Activated naive CD4-positive, alpha-beta T cell treated with anti-CD3 and anti-CD28 coated beads for 36 hours (primary cell): ENCODE measurements around the gene NEU4. TPM values are rescaled to one million over a fixed set of nuclear protein-coding genes. Genes with fewer than 3 reads are reported as not detected.

ENCODE experiments used
- CTCF ChIA-PET: fragments of 350-600 bp; sonication (Branson Sonifier 250); formaldehyde crosslinking; loops from one replicate; lab custom pipeline; 2021; ENCODE audit warnings: antibody characterized with exemption; lab: Charles Lee
- DNase-seq: peaks from one replicate; pipeline ENCODE4 v3.0.0-alpha.2; 2020
- H3K27ac Mint-ChIP-seq: one replicate; pipeline ENCODE4 v1.8.0; 2021; ENCODE audit warnings: mild to moderate bottlenecking, mixed read lengths
- H3K27me3 Mint-ChIP-seq: one replicate; pipeline ENCODE4 v1.8.0; 2021; ENCODE audit warnings: low read depth, mixed read lengths
- H3K36me3 Mint-ChIP-seq: one replicate; pipeline ENCODE4 v1.8.0; 2021; ENCODE audit warnings: low read depth, mixed read lengths
- H3K4me1 Mint-ChIP-seq: one replicate; pipeline ENCODE4 v1.8.0; 2021; ENCODE audit warnings: low read depth, mixed read lengths
- H3K4me3 Mint-ChIP-seq: one replicate; pipeline ENCODE4 v1.8.0; 2021; ENCODE audit warnings: mild to moderate bottlenecking, moderate library complexity, mixed read lengths
- H3K9me3 Mint-ChIP-seq: one replicate; pipeline ENCODE4 v1.8.0; 2021; ENCODE audit warnings: mixed read lengths
- intact Hi-C: fragments of 100-400 bp; cut with micrococcal nuclease; formaldehyde crosslinking; loops from one replicate; pipeline ENCODE4 v1.15.1; 2023
- total RNA-seq, 2 experiments: library from RNA; stranded (reverse); gene quantifications; one replicate each; pipeline ENCODE4 v1.2.3, GENCODE V29; 2021

The NEU4 gene
- total RNA-seq, 2 experiments from 2014 or later, result not detected

- intact Hi-C loops, result no loop called here
- H3K9me3 Mint-ChIP-seq, result no peaks in the 10 kb centered on the region
Measured at GRCh38 chr2:241770185-241770935, 38.6 kb upstream of the NEU4 start.

GRCh38 chr2:241770936-241771285 lies 38.1 kb upstream of the NEU4 start:
- Mint-ChIP-seq H3K4me1 (peaks cover 13% of the 10 kb centered on the region), H3K36me3 (no peaks in the 10 kb centered on the region), H3K27me3 (no peaks in the 10 kb centered on the region), H3K4me3 (no peak overlapping the region), H3K27ac (no peak overlapping the region), H3K9me3 (no peaks in the 10 kb centered on the region)
- CTCF ChIA-PET, result interaction anchor here (3.0 kb wide), 1 partner anchor 108 kb away, joined by 12 read pairs; no protein-coding TSS in a partner anchor
- intact Hi-C loops, result no loop called here
- no peak for DNase-seq

More at GRCh38 chr2:241770185-241770935, 38.6 kb upstream of the NEU4 start:
- peaks cover 13% of the 10 kb centered on the region for H3K4me1 Mint-ChIP-seq
- H3K4me3 Mint-ChIP-seq, result no peak overlapping the region
- no peaks in the 10 kb centered on the region for H3K36me3 Mint-ChIP-seq
- CTCF ChIA-PET, result interaction anchor here (3.0 kb wide), 1 partner anchor 109 kb away, joined by 12 read pairs; no protein-coding TSS in a partner anchor
- H3K27me3 Mint-ChIP-seq, result no peaks in the 10 kb centered on the region
- H3K27ac Mint-ChIP-seq, result no peak overlapping the region
- DNase-seq, result no peak

- intact Hi-C loops, result no loop called here
- Mint-ChIP-seq H3K27ac (peak overlapping the region; percentile 47), H3K27me3 (no peaks in the 10 kb centered on the region), H3K36me3 (no peaks in the 10 kb centered on the region), H3K4me1 (peaks cover 13% of the 10 kb centered on the region), H3K9me3 (no peaks in the 10 kb centered on the region), H3K4me3 (no peak overlapping the region)
- no peak for DNase-seq
- CTCF ChIA-PET, result interaction anchor here (3.0 kb wide), 1 partner anchor 108 kb away, joined by 12 read pairs; no protein-coding TSS in a partner anchor
Measured at GRCh38 chr2:241771286-241772062, 37.5 kb upstream of the NEU4 start.

DNA sequence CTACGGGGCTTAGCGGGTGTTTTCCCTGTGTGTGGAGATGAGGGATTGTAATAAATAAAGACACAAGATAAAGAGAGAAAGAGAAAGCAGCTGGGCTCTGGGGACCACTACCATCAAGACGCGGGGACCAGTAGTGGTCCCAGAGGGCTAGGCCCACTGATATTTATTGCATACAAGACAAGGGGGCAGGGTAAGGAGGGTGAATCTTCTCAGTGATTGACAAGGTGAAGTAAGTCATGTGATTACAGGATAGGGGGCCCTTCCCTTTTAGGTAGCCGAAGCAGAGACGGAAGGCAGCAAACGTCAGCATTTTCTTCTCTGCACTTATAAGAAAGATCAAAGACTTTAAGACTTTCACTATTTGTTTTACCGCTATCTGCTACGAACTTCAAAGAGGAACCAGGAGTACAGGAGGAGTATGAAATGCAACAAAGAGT lies 36.9 kb upstream of the NEU4 start:
- DNase-seq, result peak; percentile 63
- intact Hi-C loops, result no loop called here
- no peaks in the 10 kb centered on the region for H3K27me3 Mint-ChIP-seq
- no peaks in the 10 kb centered on the region for H3K9me3 Mint-ChIP-seq
- no peaks in the 10 kb centered on the region for H3K36me3 Mint-ChIP-seq
- H3K27ac Mint-ChIP-seq, result peak overlapping the region; percentile 47
- CTCF ChIA-PET, result interaction anchor here (3.0 kb wide), 1 partner anchor 107 kb away, joined by 12 read pairs; no protein-coding TSS in a partner anchor
- no peak overlapping the region for H3K4me3 Mint-ChIP-seq
- H3K4me1 Mint-ChIP-seq, result peaks cover 13% of the 10 kb centered on the region

GRCh38 chr2:241773511-241774418 lies 35.2 kb upstream of the NEU4 start:
- no peak for DNase-seq
- CTCF ChIA-PET, result interaction anchor here (3.0 kb wide), 1 partner anchor 105 kb away, joined by 12 read pairs; no protein-coding TSS in a partner anchor
- Mint-ChIP-seq H3K9me3 (no peaks in the 10 kb centered on the region), H3K27ac (no peak overlapping the region), H3K27me3 (peaks cover 3% of the 10 kb centered on the region), H3K4me3 (no peak overlapping the region), H3K36me3 (no peaks in the 10 kb centered on the region), H3K4me1 (peaks cover 13% of the 10 kb centered on the region)
- intact Hi-C loops, result no loop called here

GRCh38 chr2:241774419-241775222 lies 34.4 kb upstream of the NEU4 start:
- Mint-ChIP-seq H3K4me1 (peaks cover 13% of the 10 kb centered on the region), H3K9me3 (no peaks in the 10 kb centered on the region)

DNA sequence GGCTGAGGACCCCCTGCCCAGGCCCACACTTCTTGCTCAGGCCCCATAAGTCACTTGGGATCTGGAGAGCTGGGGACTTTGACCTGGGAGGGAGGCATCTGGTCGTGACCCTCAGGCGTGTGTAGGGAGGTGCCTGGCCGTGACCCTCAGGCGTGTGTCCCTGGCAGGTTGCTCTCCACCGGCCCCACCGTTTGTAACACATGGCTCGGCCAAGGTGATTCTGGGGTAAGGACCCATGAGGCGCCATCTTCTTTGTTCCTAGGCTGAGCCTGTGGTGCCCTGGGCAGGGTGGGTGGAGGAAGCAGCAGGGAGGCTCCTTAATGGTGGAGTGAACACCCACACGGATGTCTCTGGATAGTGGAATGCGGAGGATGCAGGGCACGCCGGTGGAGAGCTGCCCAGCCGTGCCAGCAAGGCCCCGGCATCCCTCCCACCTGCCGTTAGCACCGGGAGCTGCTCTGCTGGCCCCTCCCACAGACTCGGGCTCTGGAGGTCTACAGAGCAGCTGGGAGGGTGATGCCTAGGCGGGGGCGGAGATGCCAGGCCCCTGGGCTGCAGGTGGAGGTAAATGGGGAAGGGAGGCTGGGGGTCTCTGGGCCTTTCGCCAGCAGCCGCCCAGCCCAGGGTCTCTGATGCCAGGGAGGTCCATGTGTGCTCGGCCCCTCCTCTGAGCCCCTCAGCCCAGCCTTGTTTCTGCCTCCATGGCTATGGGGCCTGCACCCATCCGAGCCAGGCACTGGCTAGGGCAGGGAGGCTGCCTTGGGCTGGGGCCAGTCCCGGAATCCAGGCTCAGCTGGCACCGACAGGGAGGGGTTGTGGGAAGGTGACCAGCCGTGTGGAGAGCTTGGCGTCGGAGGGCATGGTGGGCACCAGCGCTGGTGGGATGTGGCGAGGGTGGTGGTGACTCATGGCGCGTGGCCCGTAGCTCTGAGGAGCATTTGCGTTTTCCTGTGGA lies 33.5 kb upstream of the NEU4 start:
- Mint-ChIP-seq H3K36me3 (no peaks in the 10 kb centered on the region), H3K27ac (no peak overlapping the region), H3K27me3 (peaks cover 3% of the 10 kb centered on the region), H3K4me3 (no peak overlapping the region), H3K4me1 (peaks cover 13% of the 10 kb centered on the region), H3K9me3 (peaks cover 2% of the 10 kb centered on the region)
- intact Hi-C loops, result no loop called here
- CTCF ChIA-PET, result no interaction called here
- DNase-seq, result no peak

More at GRCh38 chr2:241774419-241775222, 34.4 kb upstream of the NEU4 start:
- H3K27ac Mint-ChIP-seq, result no peak overlapping the region
- intact Hi-C loops, result no loop called here
- peaks cover 3% of the 10 kb centered on the region for H3K27me3 Mint-ChIP-seq
- DNase-seq, result no peak
- no peaks in the 10 kb centered on the region for H3K36me3 Mint-ChIP-seq
- H3K4me3 Mint-ChIP-seq, result no peak overlapping the region
- CTCF ChIA-PET, result no interaction called here

DNA sequence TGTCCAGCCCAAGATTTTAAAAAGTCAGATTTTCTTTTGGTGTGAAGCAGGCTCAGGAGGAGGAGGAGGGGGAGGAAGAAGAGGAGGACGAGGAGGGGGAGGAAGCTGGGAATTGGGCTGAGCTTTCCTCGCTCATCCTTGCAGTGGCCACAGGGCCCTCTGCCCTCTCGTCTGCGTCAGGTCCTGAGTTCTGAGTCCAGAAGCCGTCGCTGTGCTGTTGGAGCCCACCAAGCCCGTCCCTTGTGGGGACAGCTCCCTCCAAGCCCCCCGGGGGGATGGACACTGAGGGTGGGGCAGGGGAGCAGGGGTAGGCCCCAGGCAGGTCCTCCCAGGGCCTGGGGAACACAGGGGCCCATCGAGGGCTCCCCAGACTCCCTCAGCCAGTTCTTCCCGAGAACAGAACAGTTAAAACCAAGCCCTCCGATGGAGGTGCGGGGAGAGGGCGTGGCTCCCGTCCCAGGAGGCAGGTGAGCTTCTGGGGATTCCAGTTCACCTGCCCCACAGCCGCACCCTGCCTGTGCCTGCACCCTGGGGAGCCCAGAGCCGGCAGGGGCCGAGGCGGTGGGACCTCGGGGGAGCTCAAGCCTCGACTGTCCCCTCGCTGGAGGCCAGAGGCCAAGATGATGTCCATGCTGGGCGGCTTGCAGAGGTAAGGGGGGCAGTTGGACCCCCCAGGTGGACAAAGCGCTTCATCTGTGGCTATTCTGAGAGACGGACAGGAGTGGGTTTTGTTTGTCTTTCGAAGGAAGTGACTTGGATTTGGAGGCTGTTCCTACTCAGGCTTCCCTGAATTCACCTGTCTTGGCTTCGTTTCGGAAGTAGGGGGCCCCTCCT lies 32.4 kb upstream of the NEU4 start, which contains the start of gene GAL3ST2:
TSS of gene GAL3ST2 (plus strand) at position 487 of the 834 bp plus-strand sequence. CDS start at position 621, 134 bp downstream.
- H3K4me3 Mint-ChIP-seq, result no peak within 1 kb of the TSS
- peaks cover 8% of the 10 kb centered on the region for H3K9me3 Mint-ChIP-seq
- intact Hi-C loops, result no loop called here
- H3K36me3 Mint-ChIP-seq, result peaks cover 2% of the 10 kb centered on the region
- CTCF ChIA-PET, result no interaction called here
- H3K27me3 Mint-ChIP-seq, result peaks cover 3% of the 10 kb centered on the region
- no peak for DNase-seq
- peaks cover 13% of the 10 kb centered on the region for H3K4me1 Mint-ChIP-seq
- no peak within 1 kb of the TSS for H3K27ac Mint-ChIP-seq

DNA sequence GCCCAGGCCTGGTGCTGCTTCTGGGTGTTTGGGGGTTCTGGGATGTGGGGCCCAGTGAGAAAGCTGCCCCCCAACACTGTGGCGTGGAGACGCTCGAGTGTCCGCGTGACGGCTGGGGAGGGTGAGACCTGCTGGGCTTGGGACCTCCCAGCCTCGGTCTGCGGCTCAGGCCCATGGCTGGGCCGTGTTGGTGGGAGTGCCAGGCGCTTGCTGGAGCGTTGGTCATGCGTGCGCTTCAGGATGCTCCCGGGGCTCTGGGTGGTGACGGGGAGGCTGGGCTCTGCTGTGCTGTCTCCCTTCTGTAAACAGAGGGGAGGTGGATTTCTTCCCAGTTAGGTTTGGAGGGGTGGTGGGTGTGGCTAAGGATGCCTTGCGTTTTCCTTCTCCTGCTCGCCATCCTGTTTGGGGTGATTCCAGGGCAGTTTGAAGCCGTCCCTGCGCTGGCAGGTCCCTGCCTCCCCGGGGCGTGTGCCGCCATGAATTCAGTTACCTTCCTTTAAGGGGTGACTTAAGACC lies 31.8 kb upstream of the NEU4 start:
- DNase-seq, result no peak
- Mint-ChIP-seq H3K27me3 (peaks cover 3% of the 10 kb centered on the region), H3K36me3 (peaks cover 2% of the 10 kb centered on the region), H3K9me3 (peaks cover 8% of the 10 kb centered on the region), H3K27ac (no peak overlapping the region), H3K4me3 (no peak overlapping the region), H3K4me1 (peaks cover 8% of the 10 kb centered on the region)
- intact Hi-C loops, result no loop called here
- CTCF ChIA-PET, result no interaction called here
